ENCODE results near the gene DLGAP1.

Gene DLGAP1

GRCh38 chr18:3486512-3486911, 968.6 kb downstream of the DLGAP1 start (continued):
- TF ChIP-seq TOX (CRISPR knock-in tag; IDR thresholded peaks at IDR 0.05; ENCODE audit: borderline replicate concordance) = no peak
- no peak for TF ChIP-seq PATZ1 (CRISPR knock-in tag; IDR thresholded peaks at IDR 0.05; ENCODE audit: borderline replicate concordance)

GRCh38 chr18:3485153-3486149, 969.7 kb downstream of the DLGAP1 start:
- ATAC-seq = no peak
- TF ChIP-seq ZNF8 (CRISPR knock-in tag; IDR thresholded peaks at IDR 0.05) (no peak), ZFP30 (CRISPR knock-in tag; IDR thresholded peaks at IDR 0.05) (no peak), BACH2 (CRISPR knock-in tag; IDR thresholded peaks at IDR 0.05; ENCODE audit: borderline replicate concordance) (no peak), TCF4 (CRISPR knock-in tag; IDR thresholded peaks at IDR 0.05; ENCODE audit: borderline replicate concordance) (no peak), GLIS3 (CRISPR knock-in tag; IDR thresholded peaks at IDR 0.05) (no peak)
- TF ChIP-seq, protein P1, sequence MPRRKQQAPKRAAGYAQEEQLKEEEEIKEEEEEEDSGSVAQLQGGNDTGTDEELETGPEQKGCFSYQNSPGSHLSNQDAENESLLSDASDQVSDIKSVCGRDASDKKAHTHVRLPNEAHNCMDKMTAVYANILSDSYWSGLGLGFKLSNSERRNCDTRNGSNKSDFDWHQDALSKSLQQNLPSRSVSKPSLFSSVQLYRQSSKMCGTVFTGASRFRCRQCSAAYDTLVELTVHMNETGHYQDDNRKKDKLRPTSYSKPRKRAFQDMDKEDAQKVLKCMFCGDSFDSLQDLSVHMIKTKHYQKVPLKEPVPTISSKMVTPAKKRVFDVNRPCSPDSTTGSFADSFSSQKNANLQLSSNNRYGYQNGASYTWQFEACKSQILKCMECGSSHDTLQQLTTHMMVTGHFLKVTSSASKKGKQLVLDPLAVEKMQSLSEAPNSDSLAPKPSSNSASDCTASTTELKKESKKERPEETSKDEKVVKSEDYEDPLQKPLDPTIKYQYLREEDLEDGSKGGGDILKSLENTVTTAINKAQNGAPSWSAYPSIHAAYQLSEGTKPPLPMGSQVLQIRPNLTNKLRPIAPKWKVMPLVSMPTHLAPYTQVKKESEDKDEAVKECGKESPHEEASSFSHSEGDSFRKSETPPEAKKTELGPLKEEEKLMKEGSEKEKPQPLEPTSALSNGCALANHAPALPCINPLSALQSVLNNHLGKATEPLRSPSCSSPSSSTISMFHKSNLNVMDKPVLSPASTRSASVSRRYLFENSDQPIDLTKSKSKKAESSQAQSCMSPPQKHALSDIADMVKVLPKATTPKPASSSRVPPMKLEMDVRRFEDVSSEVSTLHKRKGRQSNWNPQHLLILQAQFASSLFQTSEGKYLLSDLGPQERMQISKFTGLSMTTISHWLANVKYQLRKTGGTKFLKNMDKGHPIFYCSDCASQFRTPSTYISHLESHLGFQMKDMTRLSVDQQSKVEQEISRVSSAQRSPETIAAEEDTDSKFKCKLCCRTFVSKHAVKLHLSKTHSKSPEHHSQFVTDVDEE (CRISPR knock-in tag; IDR thresholded peaks at IDR 0.05) = no peak
- TF ChIP-seq, protein P2, sequence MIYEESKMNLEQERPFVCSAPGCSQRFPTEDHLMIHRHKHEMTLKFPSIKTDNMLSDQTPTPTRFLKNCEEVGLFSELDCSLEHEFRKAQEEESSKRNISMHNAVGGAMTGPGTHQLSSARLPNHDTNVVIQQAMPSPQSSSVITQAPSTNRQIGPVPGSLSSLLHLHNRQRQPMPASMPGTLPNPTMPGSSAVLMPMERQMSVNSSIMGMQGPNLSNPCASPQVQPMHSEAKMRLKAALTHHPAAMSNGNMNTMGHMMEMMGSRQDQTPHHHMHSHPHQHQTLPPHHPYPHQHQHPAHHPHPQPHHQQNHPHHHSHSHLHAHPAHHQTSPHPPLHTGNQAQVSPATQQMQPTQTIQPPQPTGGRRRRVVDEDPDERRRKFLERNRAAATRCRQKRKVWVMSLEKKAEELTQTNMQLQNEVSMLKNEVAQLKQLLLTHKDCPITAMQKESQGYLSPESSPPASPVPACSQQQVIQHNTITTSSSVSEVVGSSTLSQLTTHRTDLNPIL (CRISPR knock-in tag; IDR thresholded peaks at IDR 0.05; ENCODE audit: low read depth) = no peak

DNA sequence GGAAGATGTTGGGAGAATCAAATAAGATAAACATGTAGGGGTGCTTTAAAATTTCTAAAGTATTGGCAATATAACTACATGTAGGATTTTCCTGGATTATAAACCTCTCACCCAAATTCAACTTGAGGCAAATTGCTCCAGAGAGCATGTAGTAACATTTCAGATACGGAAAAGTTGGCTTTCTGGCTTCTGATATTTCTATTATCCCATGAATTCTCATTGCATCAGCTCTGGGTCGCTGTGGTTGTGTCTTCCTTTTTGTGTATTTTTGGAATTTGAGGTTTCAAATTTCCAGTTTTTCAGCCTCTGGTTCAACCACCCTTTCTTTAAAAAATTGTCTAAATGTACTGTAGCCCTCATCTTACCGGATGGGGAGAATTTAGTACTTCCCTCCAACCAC, 972.8 kb downstream of the DLGAP1 start:
- TF ChIP-seq RARB (CRISPR knock-in tag; IDR thresholded peaks at IDR 0.05) (no peak), ZFP30 (CRISPR knock-in tag; IDR thresholded peaks at IDR 0.05) (no peak), OSR1 (CRISPR knock-in tag; IDR thresholded peaks at IDR 0.05) (no peak), CSDC2 (CRISPR knock-in tag; IDR thresholded peaks at IDR 0.05) (no peak), BACH2 (CRISPR knock-in tag; IDR thresholded peaks at IDR 0.05; ENCODE audit: borderline replicate concordance) (no peak), PATZ1 (CRISPR knock-in tag; IDR thresholded peaks at IDR 0.05; ENCODE audit: borderline replicate concordance) (no peak), ISL1 (CRISPR knock-in tag; IDR thresholded peaks at IDR 0.05) (no peak), ZNF565 (CRISPR knock-in tag; conservative IDR thresholded peaks at IDR 0.05; ENCODE audit: low read depth) (no peak), ZFP3 (CRISPR knock-in tag; IDR thresholded peaks at IDR 0.05) (no peak), TCF4 (CRISPR knock-in tag; IDR thresholded peaks at IDR 0.05; ENCODE audit: borderline replicate concordance) (no peak), ARNTL (CRISPR knock-in tag; IDR thresholded peaks at IDR 0.05; ENCODE audit: borderline replicate concordance, low read depth) (no peak)
- TF ChIP-seq, protein P1 (CRISPR knock-in tag; IDR thresholded peaks at IDR 0.05) = no peak
- TF ChIP-seq, protein P3, sequence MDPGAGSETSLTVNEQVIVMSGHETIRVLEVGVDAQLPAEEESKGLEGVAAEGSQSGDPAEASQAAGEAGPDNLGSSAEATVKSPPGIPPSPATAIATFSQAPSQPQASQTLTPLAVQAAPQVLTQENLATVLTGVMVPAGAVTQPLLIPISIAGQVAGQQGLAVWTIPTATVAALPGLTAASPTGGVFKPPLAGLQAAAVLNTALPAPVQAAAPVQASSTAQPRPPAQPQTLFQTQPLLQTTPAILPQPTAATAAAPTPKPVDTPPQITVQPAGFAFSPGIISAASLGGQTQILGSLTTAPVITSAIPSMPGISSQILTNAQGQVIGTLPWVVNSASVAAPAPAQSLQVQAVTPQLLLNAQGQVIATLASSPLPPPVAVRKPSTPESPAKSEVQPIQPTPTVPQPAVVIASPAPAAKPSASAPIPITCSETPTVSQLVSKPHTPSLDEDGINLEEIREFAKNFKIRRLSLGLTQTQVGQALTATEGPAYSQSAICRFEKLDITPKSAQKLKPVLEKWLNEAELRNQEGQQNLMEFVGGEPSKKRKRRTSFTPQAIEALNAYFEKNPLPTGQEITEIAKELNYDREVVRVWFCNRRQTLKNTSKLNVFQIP (CRISPR knock-in tag; IDR thresholded peaks at IDR 0.05; ENCODE audit: borderline replicate concordance, low read depth) = no peak
- ATAC-seq = no peak

All from SK-N-SH treated with all-trans-retinoic acid at 6 μM for 48 hours (cell line).